Measurements from ENCODE around the gene BCL3.

BCL3 gene

DNA sequence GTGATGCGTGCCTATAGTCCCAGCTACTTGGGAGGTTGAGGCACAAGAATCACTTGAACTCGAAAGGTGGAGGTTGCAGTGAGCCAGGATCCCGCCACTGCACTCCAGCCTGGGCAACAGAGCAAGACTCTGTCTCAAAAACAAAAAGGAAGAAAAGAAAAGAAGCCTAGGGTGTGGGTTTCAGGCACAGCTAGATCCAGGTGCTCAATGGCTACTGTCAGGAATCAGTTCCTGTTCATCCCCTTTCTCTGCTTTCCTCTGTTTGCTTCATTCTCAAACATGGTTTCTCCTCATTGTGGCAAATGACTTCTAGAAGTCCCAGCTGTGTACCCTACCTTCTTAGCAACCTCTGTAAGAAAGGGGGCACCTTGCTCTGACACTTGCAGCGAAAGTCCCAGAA, 35.0 kb downstream of the BCL3 start:
- DNase-seq (ENCODE audit: insufficient read length, low spot score) = no peak
- no peak for FAIRE-seq

DNA sequence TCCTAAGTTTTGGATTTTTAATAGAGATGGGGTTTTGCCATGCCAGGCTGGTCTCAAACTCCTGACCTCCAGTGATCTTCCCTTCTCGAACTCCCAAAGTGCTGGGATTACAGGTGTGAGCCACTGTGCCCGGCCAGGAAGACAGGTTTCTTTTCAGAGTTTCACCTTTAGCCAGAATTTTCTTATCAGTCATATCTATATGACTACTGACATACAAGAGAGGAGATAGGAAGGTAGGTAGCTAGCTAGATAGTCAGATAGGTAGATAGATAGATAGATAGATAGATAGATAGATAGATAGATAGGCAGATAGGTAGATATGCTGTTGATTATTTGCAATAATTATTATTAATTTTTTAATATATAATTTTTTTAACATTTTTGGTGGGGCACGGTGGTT, 36.8 kb downstream of the BCL3 start:
- FAIRE-seq (no peak), DNase-seq (ENCODE audit: insufficient read length, low spot score) (no peak)

DNA sequence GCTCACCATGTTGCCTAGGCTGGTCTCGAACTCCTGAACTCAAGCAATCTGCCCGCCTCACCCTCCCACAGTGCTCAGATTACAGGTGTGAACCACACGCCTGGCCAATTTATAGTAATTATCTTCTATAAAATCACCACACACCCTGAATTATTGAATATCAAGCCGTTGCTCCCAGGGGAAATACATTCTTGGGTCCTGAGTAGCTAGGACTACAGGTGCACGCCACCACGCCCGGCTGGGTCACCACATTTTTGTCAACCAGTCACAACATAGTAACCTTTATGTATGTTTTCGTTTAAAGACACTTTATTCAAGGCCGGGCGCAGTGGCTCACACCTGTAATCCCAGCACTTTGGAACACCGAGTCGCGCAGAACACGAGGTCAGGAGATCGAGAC, 37.5 kb downstream of the BCL3 start:
- DNase-seq (ENCODE audit: insufficient read length, low spot score) (no peak), FAIRE-seq (no peak)

DNA sequence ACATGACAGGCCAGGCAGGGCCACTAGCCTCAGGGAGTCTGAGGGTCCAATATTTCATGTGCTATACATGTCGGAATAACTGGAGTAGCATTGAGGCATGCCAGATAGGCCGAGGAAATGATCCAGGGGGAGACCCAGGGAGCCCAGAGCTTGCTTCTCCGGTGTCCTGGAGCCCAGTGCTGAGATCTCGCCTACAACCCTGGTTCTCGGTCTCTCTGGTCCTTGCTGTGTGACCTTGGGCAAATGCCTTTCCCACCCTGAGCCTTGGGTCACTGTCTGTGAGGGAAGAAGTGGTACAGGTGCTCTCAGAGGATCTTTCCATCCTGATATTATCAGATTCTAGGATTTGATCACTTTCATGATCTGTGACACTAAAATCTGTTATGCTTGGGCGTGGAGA, 40.5 kb downstream of the BCL3 start:
- no peak for FAIRE-seq

DNA sequence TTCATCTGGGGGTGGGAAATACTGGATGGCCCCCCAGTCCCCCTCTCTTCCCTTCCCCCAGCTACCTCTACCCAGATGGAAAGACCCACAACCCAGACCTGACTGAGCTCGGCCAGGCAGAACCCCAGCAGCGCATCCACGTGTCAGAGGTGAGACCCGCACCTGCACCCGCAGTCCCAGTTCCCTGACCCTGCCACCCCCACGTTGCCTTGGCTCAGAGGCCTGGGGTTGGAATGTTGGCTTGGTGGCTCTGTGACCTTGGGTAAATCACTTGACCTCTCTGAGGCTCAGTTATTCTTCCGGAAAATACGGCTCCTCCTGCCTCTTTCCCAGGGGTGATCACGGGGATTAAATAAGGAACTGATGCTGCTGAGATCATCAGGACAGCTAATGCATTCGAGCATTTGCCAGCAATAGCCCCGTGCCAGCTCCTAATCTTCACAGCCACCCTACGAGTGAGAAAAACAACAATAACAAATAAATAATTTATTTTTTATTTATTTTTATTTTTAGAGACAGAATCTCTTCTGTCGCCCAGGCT, 41.5 kb downstream of the BCL3 start:
- FAIRE-seq = no peak
- DNase-seq (ENCODE audit: insufficient read length, low spot score) = no peak

More for the DNA sequence above, 40.5 kb downstream of the BCL3 start:
- DNase-seq (ENCODE audit: insufficient read length, low spot score) = no peak

DNA sequence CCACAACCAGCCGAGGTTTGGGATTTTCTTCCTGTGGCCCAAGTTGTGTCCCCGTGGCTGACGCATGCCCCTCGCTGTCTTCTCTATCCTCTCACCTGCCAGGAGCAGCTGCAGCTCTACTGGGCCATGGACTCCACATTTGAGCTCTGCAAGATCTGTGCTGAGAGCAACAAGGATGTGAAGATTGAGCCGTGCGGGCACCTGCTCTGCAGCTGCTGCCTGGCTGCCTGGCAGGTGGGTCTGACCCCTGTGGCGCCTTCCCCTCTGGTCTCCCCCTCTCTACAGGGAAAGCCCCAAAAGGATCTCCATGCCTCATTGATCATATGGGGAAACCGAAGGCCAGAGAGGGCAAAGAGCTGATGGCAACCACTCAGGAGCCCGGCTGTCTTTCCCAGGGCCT, 43.8 kb downstream of the BCL3 start:
- no peak for FAIRE-seq
- no peak for DNase-seq (ENCODE audit: insufficient read length, low spot score)

DNA sequence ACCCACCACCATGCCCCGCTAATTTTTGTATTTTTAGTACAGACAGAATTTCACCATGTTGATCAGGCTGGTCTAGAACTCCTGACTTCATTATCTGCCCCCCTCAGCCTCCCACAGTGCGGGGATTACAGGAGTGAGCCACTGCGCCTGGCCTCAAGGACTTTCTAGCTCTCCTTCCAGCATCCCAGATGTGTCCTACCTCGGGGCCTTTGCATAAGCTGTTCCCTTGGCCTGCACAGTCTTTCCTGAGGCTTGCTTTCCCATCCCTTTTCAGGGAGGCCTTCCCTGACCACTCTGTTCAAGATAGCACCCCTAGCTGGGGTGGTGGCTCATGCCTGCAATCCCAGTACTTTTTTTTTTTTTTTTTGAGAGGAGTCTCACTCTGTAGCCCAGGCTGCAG, 46.1 kb downstream of the BCL3 start:
- FAIRE-seq (no peak), DNase-seq (ENCODE audit: insufficient read length, low spot score) (no peak)

DNA sequence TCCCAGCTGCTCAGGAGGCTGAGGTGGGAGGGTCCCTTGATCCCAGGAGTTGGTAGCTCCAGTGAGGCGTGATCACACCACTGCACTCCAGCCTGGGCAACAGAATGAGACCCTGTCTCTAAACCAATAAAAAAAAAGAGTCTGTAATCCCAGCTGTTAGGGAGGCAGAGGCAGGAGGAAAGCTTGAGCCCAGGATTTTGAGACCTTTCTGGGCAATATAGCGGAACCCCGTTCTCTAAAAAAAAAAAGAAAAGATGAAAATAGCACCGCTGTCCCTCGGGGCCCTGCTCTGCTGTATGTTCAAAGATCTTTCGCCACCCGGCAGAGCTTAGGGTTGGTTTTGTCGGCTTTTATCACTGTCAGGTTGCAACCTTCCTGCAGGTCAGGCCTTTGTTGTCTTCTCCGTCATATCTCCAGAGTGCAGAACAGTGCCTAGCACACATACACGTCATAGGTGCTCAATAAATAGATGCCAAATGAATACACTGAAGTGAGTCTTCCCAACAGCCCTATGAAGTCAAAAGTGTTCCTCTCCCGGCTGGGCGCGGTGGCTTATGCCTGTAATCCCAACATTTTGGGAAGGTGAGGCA, 47.0 kb downstream of the BCL3 start:
- FAIRE-seq (no peak), DNase-seq (ENCODE audit: insufficient read length, low spot score) (no peak)

DNA sequence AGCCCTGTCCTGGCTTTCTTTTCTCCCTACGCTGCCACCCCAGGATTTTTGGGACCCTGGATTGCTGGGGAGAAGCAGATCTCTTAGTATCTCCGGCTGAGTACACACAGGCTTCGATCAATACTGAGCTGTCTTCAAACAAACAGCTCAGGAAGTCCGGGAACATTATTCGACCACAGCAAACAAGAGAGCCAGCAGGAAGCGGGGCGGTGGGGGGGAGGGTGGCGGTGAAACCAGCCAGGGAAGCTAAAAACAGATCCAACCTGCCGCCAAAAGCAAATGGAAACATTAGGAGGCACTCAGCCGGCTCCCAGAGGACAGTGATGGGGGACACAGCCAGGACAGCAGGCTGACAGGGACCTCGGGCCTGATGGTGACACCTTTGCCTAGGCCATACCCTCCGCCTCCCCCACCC, 48.2 kb downstream of the BCL3 start:
- no peak for FAIRE-seq

DNA sequence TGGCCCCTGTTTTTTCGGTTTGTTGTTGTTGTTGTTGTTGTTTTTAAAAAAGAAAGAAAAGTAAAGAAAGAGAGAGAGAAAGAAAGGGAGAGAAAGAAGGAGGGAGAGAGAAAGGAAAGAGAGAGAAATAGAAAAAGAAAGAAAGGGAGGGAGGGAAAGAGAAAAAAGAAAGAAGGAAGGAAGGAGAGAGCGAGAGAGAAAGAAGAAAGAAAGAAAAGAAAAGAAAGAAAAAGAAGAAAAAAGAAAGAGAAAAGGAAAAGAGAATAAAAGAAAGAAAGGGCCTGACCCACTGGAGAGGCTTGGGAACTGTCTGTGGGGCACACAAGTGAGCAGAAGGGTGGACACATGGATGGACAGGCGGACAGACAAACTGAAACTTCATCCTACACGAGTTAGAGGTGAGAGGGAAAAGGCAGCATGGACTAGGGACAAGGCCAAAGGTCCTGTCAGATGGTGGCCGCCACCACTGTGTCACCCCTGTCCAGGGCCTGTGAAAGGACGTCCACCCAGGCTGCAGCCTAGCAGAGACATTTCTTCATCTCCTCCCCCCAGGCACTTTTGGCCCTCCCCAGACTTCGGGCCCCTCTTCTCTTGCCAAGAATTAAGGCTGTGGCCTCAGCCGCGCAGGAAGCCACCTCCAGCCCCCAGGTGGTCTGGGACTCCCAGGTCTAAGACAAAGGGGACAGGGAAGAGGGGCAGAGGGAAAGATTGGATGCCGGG, 51.3 kb downstream of the BCL3 start:
- DNase-seq (ENCODE audit: insufficient read length, low spot score) (no peak), FAIRE-seq (no peak)

More for the DNA sequence above, 48.2 kb downstream of the BCL3 start:
- no peak for DNase-seq (ENCODE audit: insufficient read length, low spot score)

DNA sequence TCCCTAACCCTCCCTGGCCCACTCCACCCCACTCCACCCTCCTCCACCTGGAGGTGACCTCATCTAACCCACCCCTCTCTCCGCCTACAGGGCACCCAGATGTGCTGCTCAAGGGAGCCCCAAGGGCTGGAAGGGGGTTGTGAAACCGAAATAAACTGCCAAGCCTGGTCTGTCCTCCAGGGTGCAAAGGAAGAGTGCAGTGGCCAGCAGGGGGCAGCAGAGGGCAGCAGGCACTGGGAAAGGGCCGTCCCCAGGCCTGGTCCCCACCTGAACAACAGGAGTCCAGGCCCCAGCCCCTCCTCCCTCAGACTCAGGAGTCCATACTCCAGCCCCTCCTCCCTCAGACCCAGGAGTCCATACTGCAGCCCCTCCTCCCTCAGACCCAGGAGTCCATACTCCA, 52.0 kb downstream of the BCL3 start:
- DNase-seq (ENCODE audit: insufficient read length, low spot score) = peak; percentile 96
- peak; percentile 84 for FAIRE-seq

DNA sequence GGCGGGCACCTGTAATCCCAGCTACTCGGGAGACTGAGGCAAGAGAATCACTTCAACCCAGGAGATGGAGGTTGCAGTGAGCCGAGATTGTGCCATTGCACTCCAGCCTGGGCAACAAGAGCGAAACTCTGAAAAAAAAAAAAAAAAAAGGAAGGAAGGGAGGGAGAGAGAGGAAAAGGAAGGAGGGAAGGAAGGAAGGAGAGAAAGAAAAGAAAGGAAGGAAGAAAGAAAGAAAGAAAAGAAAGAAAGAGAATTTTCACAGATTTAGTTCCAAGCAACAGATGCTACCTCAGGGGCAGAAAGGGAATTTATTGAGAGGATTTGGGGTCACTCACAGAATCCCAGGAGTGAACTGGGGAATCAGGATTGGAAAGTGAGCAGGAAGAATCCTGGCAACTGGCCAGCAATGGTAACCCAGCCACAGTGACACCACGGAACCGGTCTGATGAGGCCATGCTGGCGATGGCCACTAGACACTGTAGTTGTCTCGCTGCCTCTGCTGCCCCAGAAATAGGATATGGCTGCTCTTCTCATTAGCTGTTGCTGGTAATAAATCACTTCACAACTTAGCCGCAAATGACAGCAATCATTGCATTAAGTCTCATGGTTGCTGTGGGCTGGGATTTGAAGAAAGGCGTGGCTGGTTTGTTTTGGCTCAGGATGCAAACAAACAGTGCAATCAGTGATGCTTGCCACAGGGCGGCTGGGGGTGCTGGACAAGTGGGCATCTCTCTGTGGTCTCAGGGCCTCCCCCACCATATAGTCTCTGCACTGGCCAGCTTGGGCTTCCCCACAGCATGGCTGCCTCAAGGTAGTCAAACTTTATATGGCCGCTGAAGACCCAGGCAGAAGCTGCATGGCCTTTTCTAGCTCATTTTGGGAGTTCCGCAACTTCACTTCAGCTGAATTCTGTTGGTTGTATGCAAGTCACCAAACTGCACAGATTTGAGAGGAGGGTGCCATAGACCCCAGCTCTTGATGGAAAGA, 55.2 kb downstream of the BCL3 start:
- DNase-seq (ENCODE audit: insufficient read length, low spot score) (no peak), FAIRE-seq (no peak)

DNA sequence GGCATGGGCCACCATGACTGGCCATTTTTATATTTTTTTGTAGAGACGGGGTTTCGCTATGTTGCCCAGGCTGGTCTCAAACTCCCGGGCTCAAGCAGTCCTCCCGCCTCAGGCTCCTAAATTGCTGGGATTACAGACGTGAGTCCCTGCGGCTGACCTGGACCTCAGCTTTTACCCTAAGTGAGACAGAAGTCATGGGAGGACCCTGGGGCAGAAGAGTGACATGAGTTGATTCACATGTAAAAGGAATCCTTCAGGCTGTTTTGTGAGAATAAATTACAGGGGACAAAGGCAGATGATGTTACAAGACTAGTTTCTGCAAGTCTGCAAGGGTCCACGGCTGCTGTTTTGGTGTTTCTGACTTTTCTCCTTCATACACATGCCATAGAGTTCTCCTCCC, 57.8 kb downstream of the BCL3 start:
- DNase-seq (ENCODE audit: insufficient read length, low spot score) (no peak), FAIRE-seq (no peak)

DNA sequence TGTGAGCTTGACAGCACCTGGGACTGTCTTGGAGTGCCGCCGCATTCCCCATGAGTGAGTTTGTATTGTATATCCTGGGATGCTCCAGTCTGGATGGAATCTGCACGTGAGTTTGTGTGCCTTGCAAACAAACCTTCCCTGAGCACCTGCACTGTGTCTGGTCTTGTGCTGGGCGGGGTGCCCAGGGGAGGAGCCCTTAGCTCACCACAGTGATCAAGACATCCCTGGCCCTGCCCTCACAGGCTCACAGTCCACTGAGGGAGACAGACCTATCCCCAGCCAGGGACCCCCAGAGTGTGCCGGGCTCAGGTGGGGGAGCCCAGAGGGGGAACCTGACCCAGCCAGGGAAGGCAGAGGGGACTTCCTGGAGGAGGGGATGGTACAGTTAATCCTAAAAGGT, 58.7 kb downstream of the BCL3 start:
- no peak for FAIRE-seq
- DNase-seq (ENCODE audit: insufficient read length, low spot score) = no peak

DNA sequence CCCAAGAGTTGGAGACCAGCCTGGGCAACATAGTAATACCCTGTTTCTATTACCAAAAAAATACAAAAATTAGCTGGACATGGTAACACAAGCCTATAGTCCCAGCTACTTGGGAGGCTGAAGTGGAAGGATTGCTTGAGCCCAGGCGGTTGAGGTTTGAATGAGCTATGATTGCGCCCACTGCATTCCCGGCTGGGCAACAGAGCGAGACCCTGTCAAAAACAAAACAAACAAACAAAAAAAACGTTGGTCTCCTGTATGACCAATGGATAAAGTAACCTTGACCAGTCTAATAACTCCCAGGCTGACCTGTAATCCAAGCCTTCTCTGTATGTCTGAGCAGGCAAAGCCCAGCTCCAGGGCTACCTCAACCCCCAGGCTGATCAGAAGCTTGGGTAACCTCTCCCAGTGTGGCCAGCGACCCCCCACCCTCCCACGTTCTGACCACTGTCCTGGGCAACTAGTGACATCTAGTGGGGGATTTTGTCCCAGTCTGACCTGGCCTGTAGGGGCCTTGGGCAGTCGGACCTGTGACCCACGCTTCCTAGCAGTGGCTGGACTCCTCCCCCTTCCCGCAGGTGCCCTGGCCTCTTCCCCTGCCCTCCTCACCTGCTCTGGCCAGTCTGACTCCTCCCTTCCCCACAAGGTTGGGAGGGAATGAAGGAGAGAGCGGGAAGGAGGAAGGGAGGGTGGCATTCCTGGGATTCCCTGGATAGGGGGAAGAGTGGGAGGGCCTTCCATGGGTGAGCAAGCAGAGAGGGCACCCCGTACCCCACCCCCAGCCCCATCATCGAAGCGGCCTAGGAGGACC, 59.3 kb downstream of the BCL3 start:
- DNase-seq (ENCODE audit: insufficient read length, low spot score) (no peak), FAIRE-seq (no peak)

DNA sequence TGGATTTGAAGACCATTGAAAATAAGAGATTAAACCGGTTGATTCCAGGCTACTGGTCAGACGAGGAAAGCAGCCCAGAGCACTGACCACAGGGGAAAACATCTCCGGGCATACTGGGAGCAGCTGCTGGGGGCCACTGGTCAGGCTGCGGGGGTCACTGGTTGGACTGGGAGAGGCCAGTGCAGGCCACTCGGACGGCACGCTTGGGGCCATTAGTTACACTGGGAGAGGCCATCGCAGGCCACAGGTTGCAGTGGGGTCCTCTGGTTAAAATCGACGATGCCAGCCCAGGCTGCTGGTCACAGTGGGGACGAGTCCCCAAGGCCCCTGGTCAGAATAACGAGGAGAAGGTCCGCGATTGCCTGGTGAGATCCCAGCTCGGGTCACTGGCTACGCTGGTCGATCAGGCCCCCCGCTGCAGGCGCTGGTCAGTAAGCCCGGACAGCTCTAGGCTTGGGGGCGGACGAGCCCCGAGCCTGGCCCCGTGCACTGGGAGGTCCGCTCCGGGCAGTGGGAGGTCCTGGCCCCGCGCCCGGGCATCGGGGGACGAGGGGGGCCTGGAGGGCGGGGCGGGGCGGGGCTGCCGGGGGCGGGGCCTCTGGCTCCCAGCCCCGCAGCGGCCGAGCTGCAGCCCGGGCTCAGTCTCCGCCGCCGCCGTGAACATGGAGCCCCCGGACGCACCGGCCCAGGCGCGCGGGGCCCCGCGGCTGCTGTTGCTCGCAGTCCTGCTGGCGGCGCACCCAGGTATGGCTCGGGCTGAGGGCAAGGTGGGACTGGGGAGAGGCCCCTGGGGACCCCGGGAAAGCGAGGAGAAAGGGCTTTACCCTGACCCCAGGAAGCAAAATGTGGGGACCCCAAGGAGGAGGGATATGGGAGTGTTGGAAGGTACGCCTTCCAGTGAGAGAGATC, 60.2 kb downstream of the BCL3 start, which contains the start of gene BCAM:
Gene BCAM, plus strand, starts transcription at position 641 of the 909 bp plus-strand sequence. Its CDS starts 22 bp downstream, at position 663.
- FAIRE-seq (no peak), DNase-seq (ENCODE audit: insufficient read length, low spot score) (no peak)

Measured in GM19239 (cell line).